Measurements from ENCODE around the gene RAB33A. TPM values are rescaled to one million over a fixed set of nuclear protein-coding genes. Genes with fewer than 3 reads are reported as not detected.

The RAB33A gene
- polyA plus RNA-seq, 3 donors: 0.13 to 2.1 (median 1.6) TPM

GRCh38 chrX:130212371-130212770, 40.6 kb downstream of the RAB33A start:
- no CpG with 5 or more reads among the region's 1 CpG for WGBS (ENCODE audit: insufficient coverage)
- Histone ChIP-seq H4K20me1 (ENCODE audit: insufficient read depth, low read length) (no peaks in the 10 kb centered on the region), H3K9me3 (replicated peaks in 1 of 2; ENCODE audit: control insufficient read depth in 1 of 2, insufficient read depth in 1 of 2, low read length in 2 of 2) (no peaks in the 10 kb centered on the region), H3K9ac (ENCODE audit: insufficient read depth, low read length, poor library complexity, severe bottlenecking) (no peak overlapping the region), H3K27ac (ENCODE audit: low read depth in 1 of 2, low read length in 2 of 2) (no peak overlapping the region), H3K4me1 (ENCODE audit: control insufficient read depth in 1 of 2, insufficient read depth in 2 of 2, low read length in 2 of 2) (no peaks in the 10 kb centered on the region), H3K4me2 (replicated peaks; ENCODE audit: extremely low read depth, low read length, poor library complexity, severe bottlenecking) (no peak overlapping the region), H3K36me3 (replicated peaks in 1 of 2; ENCODE audit: control insufficient read depth in 1 of 2, insufficient read depth in 2 of 2, low read length in 2 of 2) (peaks cover 10 to 19% of the 10 kb centered on the region in 2 donors), H2AFZ (ENCODE audit: insufficient read depth, low read depth, low read length, poor library complexity, severe bottlenecking) (no peak overlapping the region), H3K4me3 (replicated peaks in 1 of 3; ENCODE audit: low read depth in 2 of 3, low read length in 3 of 3) (no peak overlapping the region), H3K79me2 (ENCODE audit: insufficient read depth, low read length) (no peaks in the 10 kb centered on the region), H3K27me3 (ENCODE audit: control insufficient read depth in 2 of 2, insufficient read depth in 2 of 2, low read length in 2 of 2) (no peaks in the 10 kb centered on the region)
- DNase-seq: no peak
- no peaks in the 10 kb centered on the region for H3K9me3 Mint-ChIP-seq
- H3K27ac Mint-ChIP-seq: no peak overlapping the region
- no peaks in the 10 kb centered on the region for H3K4me1 Mint-ChIP-seq
- TF ChIP-seq CTCF (IDR thresholded peaks at IDR 0.05): no peak
- no peak overlapping the region for H3K4me3 Mint-ChIP-seq
- H3K27me3 Mint-ChIP-seq (ENCODE audit: low read depth in 3 of 3): peaks cover 0 to under 1% (median 0%) of the 10 kb centered on the region in 3 donors
- H3K36me3 Mint-ChIP-seq: peaks cover 21 to 41% of the 10 kb centered on the region in 2 donors
- intact Hi-C loops (cut with micrococcal nuclease): no loop called here

DNA sequence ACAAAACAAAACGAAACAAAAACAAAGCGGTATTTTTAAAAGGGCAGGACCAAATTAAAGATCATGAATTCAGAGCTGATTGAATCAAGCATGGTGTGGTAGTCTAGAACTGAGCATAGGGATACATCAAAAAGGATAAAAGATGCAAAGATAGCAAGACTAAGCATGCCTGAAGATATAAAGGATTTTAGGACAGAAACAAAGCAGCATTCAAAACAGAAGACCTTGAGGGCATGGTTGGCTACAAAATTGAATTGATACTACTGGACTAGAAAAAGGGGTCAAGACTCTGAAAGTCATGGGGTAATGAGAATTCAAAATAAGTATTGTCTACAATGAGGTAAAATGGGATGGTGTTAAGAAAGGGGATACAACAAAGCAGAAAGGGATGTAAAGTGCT, 41.6 kb downstream of the RAB33A start:
- Histone ChIP-seq H3K4me3 (replicated peaks in 1 of 3; ENCODE audit: low read depth in 2 of 3, low read length in 3 of 3) (no peak overlapping the region), H2AFZ (ENCODE audit: insufficient read depth, low read depth, low read length, poor library complexity, severe bottlenecking) (no peak overlapping the region), H3K36me3 (replicated peaks in 1 of 2; ENCODE audit: control insufficient read depth in 1 of 2, insufficient read depth in 2 of 2, low read length in 2 of 2) (peaks cover 10 to 19% of the 10 kb centered on the region in 2 donors), H3K79me2 (ENCODE audit: insufficient read depth, low read length) (no peaks in the 10 kb centered on the region), H3K9ac (ENCODE audit: insufficient read depth, low read length, poor library complexity, severe bottlenecking) (no peak overlapping the region), H3K9me3 (replicated peaks in 1 of 2; ENCODE audit: control insufficient read depth in 1 of 2, insufficient read depth in 1 of 2, low read length in 2 of 2) (no peaks in the 10 kb centered on the region), H3K4me1 (ENCODE audit: control insufficient read depth in 1 of 2, insufficient read depth in 2 of 2, low read length in 2 of 2) (no peaks in the 10 kb centered on the region), H3K27ac (ENCODE audit: low read depth in 1 of 2, low read length in 2 of 2) (no peak overlapping the region), H3K4me2 (replicated peaks; ENCODE audit: extremely low read depth, low read length, poor library complexity, severe bottlenecking) (no peak overlapping the region), H3K27me3 (ENCODE audit: control insufficient read depth in 2 of 2, insufficient read depth in 2 of 2, low read length in 2 of 2) (no peaks in the 10 kb centered on the region), H4K20me1 (ENCODE audit: insufficient read depth, low read length) (no peaks in the 10 kb centered on the region)
- WGBS (ENCODE audit: insufficient coverage): no CpG with 5 or more reads among the region's 2 CpGs
- no peak for DNase-seq
- Mint-ChIP-seq H3K27ac (peak overlapping the region in 1 of 7 donors; percentile 49), H3K4me3 (no peak overlapping the region), H3K4me1 (no peaks in the 10 kb centered on the region), H3K9me3 (no peaks in the 10 kb centered on the region), H3K36me3 (peaks cover 21 to 36% of the 10 kb centered on the region in 2 donors), H3K27me3 (ENCODE audit: low read depth in 3 of 3) (no peaks in the 10 kb centered on the region)
- no peak for TF ChIP-seq CTCF (IDR thresholded peaks at IDR 0.05)
- intact Hi-C loops (cut with micrococcal nuclease): no loop called here
